SU-DHL-6 (cell line): ENCODE measurements around the gene H3-3A.

Experiments
- CTCF ChIP-seq: fragments of 200-600 bp; sonication (generic); IDR thresholded peaks from one replicate; pipeline ENCODE4 v1.5.1; 2017; ENCODE audit warnings: antibody characterized with exemption, mild to moderate bottlenecking, low read length, moderate library complexity; ENCODE audit not compliant: insufficient read depth, poor library complexity, severe bottlenecking
- EZH2phosphoT487 ChIP-seq: fragments of 200-600 bp; sonication (generic), shearing (Covaris generic); conservative IDR thresholded peaks from 2 replicates; pipeline ENCODE4 v1.6.1; 2018; ENCODE audit warnings: mild to moderate bottlenecking, antibody characterized with exemption, low read length, moderate library complexity, mixed read lengths

- TF ChIP-seq CTCF (no peak), EZH2phosphoT487 (no peak)
Measured at GRCh38 chr1:226021801-226022200, 40.7 kb upstream of the H3-3A start.
